Prostate gland (tissue), 2 donors: ENCODE measurements around the gene B4GALNT4.

Experiments
- CTCF ChIP-seq, 4 experiments: fragments of 200-600 bp in 2 of 4; fragments of 450-650 bp in 2 of 4; sonication (generic) in 2 of 4; IDR thresholded peaks; 1 replicate in 3 of 4; 2 replicates in 1 of 4; pipeline ENCODE4 v1.5.1; 2016 to 2019; ENCODE audit warnings: antibody characterized with exemption in 4 of 4, mild to moderate bottlenecking in 2 of 4, moderate library complexity in 2 of 4
- POLR2A ChIP-seq: fragments of 450-650 bp; IDR thresholded peaks from one replicate; pipeline ENCODE4 v1.6.1; 2016; ENCODE audit warnings: antibody characterized with exemption, mild to moderate bottlenecking
- POLR2AphosphoS5 ChIP-seq: sonication (generic); formaldehyde crosslinking; IDR thresholded peaks from one replicate; pipeline ENCODE4 v1.6.1; 2017; ENCODE audit warnings: antibody characterized with exemption

DNA sequence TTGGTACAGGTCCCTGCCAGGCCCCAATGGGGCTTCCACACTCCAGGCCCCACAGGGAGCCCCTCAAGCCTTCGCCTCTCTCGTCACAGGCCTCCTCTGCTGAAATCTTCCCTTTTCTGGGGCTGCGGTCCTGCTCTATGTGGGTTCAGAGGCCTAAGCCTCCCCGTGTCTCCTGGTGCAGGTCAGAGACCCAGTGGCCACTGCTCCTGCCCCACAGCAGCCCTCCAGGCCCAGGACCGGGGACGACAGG, 42.8 kb upstream of the B4GALNT4 start:
- no peak for TF ChIP-seq CTCF (IDR thresholded peaks at IDR 0.05)
- TF ChIP-seq POLR2AphosphoS5, result no peak
- no peak for TF ChIP-seq POLR2A
